Endothelial cell (in vitro differentiated cells): Measurements from ENCODE around the gene KDM4C. TPM values are rescaled to one million over a fixed set of nuclear protein-coding genes. Genes with fewer than 3 reads are reported as not detected.

Experiments
- DNase-seq: peaks from one replicate; pipeline ENCODE4 v3.0.0; 2021; ENCODE audit warnings: low spot score
- H3K27ac Mint-ChIP-seq: one replicate; pipeline ENCODE4 v1.8.0; 2021; ENCODE audit warnings: mixed read lengths, inconsistent platforms; ENCODE audit not compliant: unreplicated experiment
- H3K27me3 Mint-ChIP-seq: one replicate; pipeline ENCODE4 v1.8.0; 2021; ENCODE audit warnings: mild to moderate bottlenecking, moderate library complexity, mixed read lengths, inconsistent platforms; ENCODE audit not compliant: unreplicated experiment
- H3K36me3 Mint-ChIP-seq: one replicate; pipeline ENCODE4 v1.8.0; 2021; ENCODE audit warnings: mild to moderate bottlenecking, low read depth, mixed read lengths, inconsistent platforms; ENCODE audit not compliant: unreplicated experiment
- H3K4me1 Mint-ChIP-seq: one replicate; pipeline ENCODE4 v1.8.0; 2021; ENCODE audit warnings: mild to moderate bottlenecking, mixed read lengths, inconsistent platforms; ENCODE audit not compliant: unreplicated experiment
- H3K4me3 Mint-ChIP-seq: one replicate; pipeline ENCODE4 v1.8.0; 2021; ENCODE audit warnings: mild to moderate bottlenecking, mixed read lengths, inconsistent platforms; ENCODE audit not compliant: unreplicated experiment
- H3K9me3 Mint-ChIP-seq: one replicate; pipeline ENCODE4 v1.8.0; 2021; ENCODE audit warnings: mixed read lengths, inconsistent platforms; ENCODE audit not compliant: unreplicated experiment
- total RNA-seq: library from RNA; stranded (reverse); fragmentation: NEBNext Ultra II Directional; extraction: Animal tissue kit (Norgen Biotek cat#: 25700); gene quantifications from one replicate; pipeline ENCODE4 v1.2.1, GENCODE V29; 2021; ENCODE audit not compliant: unreplicated experiment
- TF ChIP-seq, protein P1 (sequence below): fragments of 200-600 bp; sonication (generic); IDR thresholded peaks from one replicate; pipeline ENCODE4 v1.5.0; 2021; ENCODE audit warnings: antibody characterized with exemption; ENCODE audit not compliant: unreplicated experiment

The KDM4C gene
- total RNA-seq, 1 donor from 2014 or later, result 21.0 TPM

DNA sequence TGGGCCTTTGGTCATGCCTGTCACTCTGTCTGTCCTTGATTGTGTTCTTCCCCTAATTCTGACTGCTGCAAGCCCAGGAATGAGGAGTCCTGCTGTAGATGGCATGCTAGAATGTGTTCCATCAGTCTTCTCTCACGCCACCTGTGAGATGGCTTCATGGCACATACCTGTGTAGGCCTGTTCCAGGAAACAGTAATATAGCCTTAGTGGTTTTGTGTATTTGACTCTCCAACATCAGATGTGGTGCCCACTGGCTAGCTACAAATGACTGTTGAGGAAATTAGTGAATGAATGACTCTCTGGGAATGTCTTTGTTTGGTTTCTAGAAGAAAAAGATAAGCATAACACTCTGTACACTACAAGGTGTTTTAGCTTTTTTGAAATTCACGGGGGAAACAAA is 367.5 kb downstream of the KDM4C start:
- DNase-seq, result no peak
- TF ChIP-seq, protein P1, sequence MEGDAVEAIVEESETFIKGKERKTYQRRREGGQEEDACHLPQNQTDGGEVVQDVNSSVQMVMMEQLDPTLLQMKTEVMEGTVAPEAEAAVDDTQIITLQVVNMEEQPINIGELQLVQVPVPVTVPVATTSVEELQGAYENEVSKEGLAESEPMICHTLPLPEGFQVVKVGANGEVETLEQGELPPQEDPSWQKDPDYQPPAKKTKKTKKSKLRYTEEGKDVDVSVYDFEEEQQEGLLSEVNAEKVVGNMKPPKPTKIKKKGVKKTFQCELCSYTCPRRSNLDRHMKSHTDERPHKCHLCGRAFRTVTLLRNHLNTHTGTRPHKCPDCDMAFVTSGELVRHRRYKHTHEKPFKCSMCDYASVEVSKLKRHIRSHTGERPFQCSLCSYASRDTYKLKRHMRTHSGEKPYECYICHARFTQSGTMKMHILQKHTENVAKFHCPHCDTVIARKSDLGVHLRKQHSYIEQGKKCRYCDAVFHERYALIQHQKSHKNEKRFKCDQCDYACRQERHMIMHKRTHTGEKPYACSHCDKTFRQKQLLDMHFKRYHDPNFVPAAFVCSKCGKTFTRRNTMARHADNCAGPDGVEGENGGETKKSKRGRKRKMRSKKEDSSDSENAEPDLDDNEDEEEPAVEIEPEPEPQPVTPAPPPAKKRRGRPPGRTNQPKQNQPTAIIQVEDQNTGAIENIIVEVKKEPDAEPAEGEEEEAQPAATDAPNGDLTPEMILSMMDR, result no peak
- Mint-ChIP-seq H3K4me1 (peaks cover 65% of the 10 kb centered on the region), H3K4me3 (no peak overlapping the region), H3K27me3 (peaks cover 2% of the 10 kb centered on the region), H3K9me3 (no peaks in the 10 kb centered on the region), H3K27ac (no peak overlapping the region), H3K36me3 (peaks cover 4% of the 10 kb centered on the region)

DNA sequence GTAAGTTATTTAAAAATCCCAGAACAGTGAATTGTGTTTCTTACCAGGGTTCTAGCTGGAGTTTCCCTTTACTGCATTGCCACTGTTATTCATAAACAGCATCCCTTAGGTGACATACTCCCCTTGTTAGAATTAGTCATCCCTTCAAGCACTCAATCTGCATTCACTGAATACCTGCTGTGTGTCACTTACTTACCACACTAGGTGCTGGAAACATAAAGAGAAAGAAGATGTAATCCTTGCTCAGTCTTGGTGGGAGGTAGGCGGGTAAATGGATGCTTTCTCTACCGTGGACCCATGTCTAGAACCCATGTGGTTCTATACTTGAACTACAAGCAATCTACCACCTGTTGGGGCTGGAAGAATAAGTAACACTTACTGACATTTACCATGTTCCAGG is 371.6 kb downstream of the KDM4C start:
- Mint-ChIP-seq H3K4me1 (peaks cover 54% of the 10 kb centered on the region), H3K9me3 (no peaks in the 10 kb centered on the region), H3K27ac (no peak overlapping the region), H3K36me3 (peaks cover 4% of the 10 kb centered on the region), H3K4me3 (no peak overlapping the region), H3K27me3 (peaks cover 2% of the 10 kb centered on the region)
- DNase-seq, result no peak
- TF ChIP-seq, protein P1, result no peak

DNA sequence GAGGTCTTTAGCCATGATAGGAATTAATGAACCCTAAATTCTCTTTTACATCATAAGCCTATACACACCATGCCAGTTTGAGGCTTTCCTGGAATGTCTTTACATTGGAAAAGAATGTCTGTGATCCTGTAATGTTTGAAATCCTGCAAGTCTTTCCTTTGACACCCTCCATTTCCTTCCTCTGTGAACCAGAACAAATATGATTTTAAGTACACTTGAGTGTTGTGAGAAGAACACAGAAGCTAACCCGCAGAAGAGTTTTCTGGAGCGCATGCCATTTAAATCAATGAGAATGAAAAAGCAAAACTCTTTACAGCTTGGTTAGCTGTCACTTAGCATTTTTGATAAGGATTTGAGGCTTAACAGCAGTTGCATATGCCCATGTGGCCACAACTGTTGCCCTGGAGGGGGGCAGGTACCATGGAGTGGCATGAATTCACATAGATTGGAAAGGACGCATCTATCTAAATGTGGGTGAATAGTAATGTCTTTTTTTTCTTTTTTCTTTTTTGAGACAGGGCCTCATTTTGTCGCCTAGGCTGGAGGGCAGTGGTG is 372.6 kb downstream of the KDM4C start:
- no peak overlapping the region for H3K4me3 Mint-ChIP-seq
- peaks cover 1% of the 10 kb centered on the region for H3K36me3 Mint-ChIP-seq
- H3K27ac Mint-ChIP-seq, result peak overlapping the region; percentile 59
- H3K9me3 Mint-ChIP-seq, result no peaks in the 10 kb centered on the region
- DNase-seq, result no peak
- TF ChIP-seq, protein P1, result no peak
- peaks cover 2% of the 10 kb centered on the region for H3K27me3 Mint-ChIP-seq
- H3K4me1 Mint-ChIP-seq, result peaks cover 47% of the 10 kb centered on the region

DNA sequence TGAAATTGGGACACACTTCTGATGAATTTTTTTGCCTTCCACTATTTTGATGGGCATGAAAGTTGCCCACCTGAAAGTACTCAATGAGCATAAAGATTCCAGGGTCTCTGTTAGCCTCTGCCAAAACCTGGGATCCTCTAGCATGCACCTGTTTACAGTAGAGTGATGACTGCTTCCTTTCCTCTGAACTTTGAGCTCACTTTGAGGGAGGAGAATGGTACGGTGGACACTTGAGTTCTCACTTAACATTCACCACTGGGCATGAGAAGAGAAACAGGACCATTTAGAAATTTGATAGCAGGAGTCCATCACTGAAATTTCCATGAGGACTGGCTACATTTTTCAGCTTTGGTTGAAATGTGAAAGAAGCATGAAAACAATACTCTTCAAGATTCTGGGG is 374.8 kb downstream of the KDM4C start:
- H3K27ac Mint-ChIP-seq, result no peak overlapping the region
- H3K4me1 Mint-ChIP-seq, result peaks cover 27% of the 10 kb centered on the region
- H3K4me3 Mint-ChIP-seq, result no peak overlapping the region
- DNase-seq, result no peak
- H3K36me3 Mint-ChIP-seq, result no peaks in the 10 kb centered on the region
- TF ChIP-seq, protein P1, result no peak
- H3K9me3 Mint-ChIP-seq, result no peaks in the 10 kb centered on the region
- H3K27me3 Mint-ChIP-seq, result no peaks in the 10 kb centered on the region

DNA sequence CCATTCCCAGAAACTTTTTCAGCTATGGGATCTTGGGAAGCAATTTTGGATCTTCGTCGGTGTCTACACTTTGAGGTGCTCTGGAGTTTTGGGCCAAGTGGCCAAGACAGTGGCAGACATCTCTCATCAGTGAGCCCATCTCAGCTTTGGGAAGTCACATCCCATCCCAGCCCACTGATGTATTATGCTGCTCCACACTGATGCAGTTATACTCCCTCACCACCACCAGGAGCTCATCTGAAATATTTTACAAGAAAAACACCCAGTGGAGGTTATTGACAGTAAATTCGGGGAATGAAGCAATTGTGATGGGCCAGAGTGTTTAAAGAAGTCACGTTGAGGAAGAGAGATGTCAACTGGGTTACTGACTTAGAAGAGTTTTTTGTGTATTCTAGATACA is 378.0 kb downstream of the KDM4C start:
- no peaks in the 10 kb centered on the region for H3K9me3 Mint-ChIP-seq
- H3K27ac Mint-ChIP-seq, result no peak overlapping the region
- no peak for DNase-seq
- H3K4me3 Mint-ChIP-seq, result no peak overlapping the region
- TF ChIP-seq, protein P1, result no peak
- H3K4me1 Mint-ChIP-seq, result peaks cover 3% of the 10 kb centered on the region
- H3K27me3 Mint-ChIP-seq, result no peaks in the 10 kb centered on the region
- H3K36me3 Mint-ChIP-seq, result peaks cover 3% of the 10 kb centered on the region
